ENCODE measurements around the gene FLRT3. TPM values are rescaled to one million over a fixed set of nuclear protein-coding genes. Genes with fewer than 3 reads are reported as not detected.

The FLRT3 gene
- total and polyA plus RNA-seq, 9 donors, result 4.8 to 30.8 (median 10.1) TPM

DNA sequence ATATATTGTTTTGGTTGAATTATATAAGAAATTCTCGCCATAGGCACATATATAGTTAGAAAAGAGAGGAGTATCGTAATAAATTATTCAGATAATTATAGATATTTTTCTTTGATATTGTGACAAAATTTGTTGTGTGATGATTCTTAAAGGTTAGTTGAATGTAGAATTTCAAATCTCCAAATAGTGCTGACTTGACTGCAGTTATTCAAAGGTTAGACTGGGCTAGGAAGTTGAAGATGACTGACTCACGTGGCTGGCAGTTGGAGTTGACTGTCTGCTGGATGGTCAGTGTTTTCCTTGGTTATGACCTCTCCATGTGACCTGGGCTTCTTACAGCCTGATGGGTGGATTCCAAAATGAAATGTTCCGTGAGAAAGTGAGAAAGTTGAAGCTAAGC is 55.3 kb downstream of the FLRT3 start:
- Histone ChIP-seq H3K27ac (no peak overlapping the region), H3K36me3 (no peaks in the 10 kb centered on the region), H3K27me3 (no peaks in the 10 kb centered on the region), H3K9me3 (no peaks in the 10 kb centered on the region), H3K4me3 (no peak overlapping the region), H3K4me1 (ENCODE audit: insufficient read depth) (no peaks in the 10 kb centered on the region)
- TF ChIP-seq POLR2A (IDR thresholded peaks at IDR 0.05) (no peak), EP300 (IDR thresholded peaks at IDR 0.05) (no peak), CTCF (IDR thresholded peaks at IDR 0.05) (no peak)
- WGBS, 3 donors, result 91 to 93% (median 93%) methylated on average over 4 of the region's 4 CpGs
- DNase-seq, result no peak
- intact Hi-C loops (cut with DNase I), result no loop called here

Small RNAs within 50 kb of the gene (small RNA-seq; reads per million reads assigned to genes)
- not detected for gene RNU6-228P

All from ovary (tissue), 9 donors.